HFF-Myc (cell line): ENCODE results near the gene SMAP2.

ENCODE experiments used
- DNase-seq: peaks from one replicate; pipeline ENCODE4 v3.0.0-alpha.2; 2011; ENCODE audit warnings: low read depth; ENCODE audit errors: extremely low read depth
- H3K4me3 ChIP-seq: replicated peaks from 2 replicates; pipeline ENCODE4 v1.5.1; 2011; ENCODE audit warnings: low read depth, mild to moderate bottlenecking, control low read depth, low read length
- TF ChIP-seq, protein P1 (sequence below): IDR thresholded peaks from 2 replicates; pipeline ENCODE4 v1.5.1; 2012; ENCODE audit warnings: mild to moderate bottlenecking, low read depth, low read length, control low read depth; ENCODE audit errors: missing control alignments

SMAP2 gene

DNA sequence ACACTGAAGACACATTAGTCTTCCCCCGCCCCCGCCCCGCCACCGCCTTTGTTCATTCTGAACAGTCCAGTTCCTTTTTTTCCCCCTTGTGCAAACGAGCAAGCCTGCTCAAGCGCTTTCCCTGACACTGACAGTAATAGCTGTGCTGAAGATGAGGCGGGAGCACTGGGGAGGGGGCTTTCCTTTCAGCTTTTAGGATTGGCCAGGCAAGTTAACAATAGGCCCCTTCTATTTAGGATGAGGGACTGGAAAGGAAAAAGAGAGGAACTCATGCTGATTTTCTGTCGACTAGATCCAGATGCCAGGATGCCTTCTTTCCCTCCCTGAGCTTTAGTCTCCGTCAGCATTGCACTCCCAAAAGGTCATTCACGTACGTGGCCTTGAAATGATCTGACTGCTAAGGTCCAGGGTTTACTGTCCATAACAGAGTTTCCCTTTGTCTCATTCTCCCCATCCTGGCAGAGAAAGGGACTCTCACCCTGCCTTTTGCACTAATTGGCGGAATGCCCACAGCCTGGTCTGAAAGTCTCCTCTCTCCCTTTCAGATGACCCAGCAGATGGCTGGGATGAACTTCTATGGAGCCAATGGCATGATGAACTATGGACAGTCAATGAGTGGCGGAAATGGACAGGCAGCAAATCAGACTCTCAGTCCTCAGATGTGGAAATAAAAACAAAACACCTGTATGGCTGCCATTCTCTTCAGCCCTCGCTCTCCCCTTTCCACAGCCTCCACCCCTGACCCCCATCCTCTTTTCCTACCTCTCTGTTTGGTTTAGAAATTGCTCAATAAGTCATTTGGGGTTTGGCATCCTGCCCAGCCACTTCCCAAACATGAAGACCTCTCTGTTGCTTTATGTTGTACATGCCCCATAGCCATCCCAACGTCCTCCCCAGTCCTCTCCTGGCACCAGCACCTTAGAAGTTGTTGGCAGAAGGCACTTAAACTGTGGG, 48.2 kb downstream of the SMAP2 start:
- TF ChIP-seq, protein P1, sequence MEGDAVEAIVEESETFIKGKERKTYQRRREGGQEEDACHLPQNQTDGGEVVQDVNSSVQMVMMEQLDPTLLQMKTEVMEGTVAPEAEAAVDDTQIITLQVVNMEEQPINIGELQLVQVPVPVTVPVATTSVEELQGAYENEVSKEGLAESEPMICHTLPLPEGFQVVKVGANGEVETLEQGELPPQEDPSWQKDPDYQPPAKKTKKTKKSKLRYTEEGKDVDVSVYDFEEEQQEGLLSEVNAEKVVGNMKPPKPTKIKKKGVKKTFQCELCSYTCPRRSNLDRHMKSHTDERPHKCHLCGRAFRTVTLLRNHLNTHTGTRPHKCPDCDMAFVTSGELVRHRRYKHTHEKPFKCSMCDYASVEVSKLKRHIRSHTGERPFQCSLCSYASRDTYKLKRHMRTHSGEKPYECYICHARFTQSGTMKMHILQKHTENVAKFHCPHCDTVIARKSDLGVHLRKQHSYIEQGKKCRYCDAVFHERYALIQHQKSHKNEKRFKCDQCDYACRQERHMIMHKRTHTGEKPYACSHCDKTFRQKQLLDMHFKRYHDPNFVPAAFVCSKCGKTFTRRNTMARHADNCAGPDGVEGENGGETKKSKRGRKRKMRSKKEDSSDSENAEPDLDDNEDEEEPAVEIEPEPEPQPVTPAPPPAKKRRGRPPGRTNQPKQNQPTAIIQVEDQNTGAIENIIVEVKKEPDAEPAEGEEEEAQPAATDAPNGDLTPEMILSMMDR: no peak
- no peak overlapping the region for H3K4me3 ChIP-seq
- no peak for DNase-seq

DNA sequence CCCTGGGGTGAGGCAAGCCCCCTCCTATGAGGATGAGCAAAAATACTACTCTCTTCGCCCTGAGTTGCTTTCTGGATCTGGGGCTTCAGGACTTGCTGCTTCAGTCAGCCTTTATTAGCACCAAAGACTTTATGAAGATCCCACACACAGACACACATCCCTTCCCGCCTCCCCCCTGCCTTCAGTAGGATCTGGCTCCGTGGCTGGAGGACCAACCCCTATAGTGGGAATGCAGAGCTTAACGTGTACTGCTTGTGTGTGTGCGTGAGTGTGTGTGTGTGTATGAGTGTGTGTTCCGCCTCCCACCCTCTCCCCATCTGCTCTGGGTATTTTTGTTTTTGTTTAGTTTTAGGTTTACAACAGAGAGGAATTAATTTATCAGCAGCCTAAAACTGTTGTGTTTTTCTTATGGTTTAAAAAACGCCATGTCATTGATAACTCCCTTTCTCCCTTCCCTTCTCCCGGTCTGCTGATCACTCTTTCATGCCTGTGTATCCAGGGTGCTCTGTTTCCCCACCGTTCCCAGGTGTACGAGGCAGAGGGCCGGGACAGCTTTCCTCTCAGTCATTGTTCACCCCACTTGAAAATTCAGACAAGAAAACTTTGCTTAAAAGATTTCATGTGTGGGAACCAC, 49.2 kb downstream of the SMAP2 start:
- no peak for DNase-seq
- TF ChIP-seq, protein P1: no peak
- H3K4me3 ChIP-seq: no peak overlapping the region

DNA sequence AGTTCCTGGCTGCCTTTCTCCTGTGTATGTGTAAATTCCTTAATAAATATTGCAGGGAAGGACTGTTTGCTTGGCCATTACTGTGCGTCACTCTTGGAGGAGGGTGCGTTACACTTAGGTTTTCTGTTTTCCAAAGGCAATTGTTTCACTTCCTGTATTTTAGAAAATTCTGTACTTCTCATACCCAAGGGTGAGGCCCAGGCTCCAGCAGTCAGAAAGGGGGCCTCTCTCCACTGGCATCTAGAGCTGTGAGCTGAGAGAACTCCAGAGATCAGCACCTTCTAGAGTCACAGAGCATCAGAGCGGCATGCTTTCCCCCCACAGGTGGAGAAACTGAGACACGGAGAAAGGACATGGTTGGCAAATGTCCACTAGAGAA, 49.7 kb downstream of the SMAP2 start:
- DNase-seq: no peak
- TF ChIP-seq, protein P1: no peak
- H3K4me3 ChIP-seq: no peak overlapping the region

DNA sequence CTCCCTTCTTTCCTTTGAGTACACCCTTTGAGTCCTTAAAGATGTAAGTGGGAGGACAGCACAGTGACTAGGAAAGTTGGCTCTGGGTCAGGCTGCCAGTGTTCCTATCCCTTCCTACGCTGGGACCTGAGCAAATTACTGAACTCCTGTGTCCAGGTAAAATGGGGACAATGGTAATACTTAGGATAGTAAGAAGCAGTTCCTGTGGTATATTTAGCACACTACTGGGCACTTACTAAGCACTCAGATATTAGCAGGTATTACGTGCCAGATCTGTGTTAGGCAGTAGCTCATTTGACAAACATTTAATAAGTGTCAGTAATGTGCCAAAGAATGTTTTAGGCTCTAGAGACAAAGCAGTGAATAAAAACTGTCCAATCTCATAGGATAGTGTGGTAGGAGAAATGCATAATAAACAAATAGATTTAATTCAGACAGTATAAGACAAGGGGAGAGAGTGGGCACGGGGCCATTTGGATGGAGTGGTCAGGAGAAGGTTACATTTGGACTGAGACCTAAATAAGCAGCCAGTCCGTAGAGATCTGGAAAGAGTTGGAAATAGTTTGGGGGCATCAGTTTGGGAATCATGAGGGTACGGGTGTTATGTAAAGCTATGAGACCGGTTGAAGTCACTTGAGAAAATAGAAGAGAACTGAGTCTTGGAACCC, 50.6 kb downstream of the SMAP2 start:
- no peak for DNase-seq
- TF ChIP-seq, protein P1: no peak
- no peak overlapping the region for H3K4me3 ChIP-seq

DNA sequence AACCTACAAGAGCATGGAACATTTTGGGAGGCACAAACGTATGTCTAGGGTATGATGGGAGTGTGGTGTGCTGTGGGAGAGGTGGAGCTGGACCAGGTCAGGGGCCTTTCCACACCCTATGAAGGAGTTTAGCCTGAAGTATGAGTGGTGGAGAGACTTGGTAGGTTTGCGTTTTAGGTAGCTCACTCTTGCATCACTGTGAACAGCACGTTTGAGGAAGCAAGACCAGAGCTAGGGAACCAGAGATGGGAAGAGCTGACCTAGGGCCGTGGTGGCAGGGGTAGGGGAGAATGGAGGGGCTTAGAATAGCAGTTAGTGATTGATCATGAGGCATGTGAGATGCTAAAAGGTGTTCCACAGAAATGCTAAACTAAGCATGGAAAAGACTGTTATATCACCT, 51.7 kb downstream of the SMAP2 start:
- TF ChIP-seq, protein P1: no peak
- DNase-seq: no peak
- H3K4me3 ChIP-seq: no peak overlapping the region

DNA sequence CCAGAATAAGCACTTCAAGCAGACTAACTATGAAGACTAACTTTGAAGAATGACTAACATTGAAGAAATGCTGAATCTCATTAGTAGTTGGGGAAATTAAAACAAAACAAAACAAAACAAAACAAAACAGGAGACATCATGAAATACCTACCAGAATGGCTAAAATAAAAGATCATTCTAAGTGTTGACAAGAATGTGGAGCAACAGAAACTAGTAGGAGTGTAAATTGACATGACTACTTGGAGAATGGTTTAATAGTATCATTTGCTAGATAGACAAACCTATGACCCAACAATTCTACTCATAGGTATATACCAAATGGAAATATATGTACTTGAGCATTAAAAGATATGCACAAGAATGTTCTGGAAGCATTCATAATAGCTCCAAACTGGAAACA, 57.9 kb downstream of the SMAP2 start:
- no peak for DNase-seq
- no peak overlapping the region for H3K4me3 ChIP-seq
- TF ChIP-seq, protein P1: no peak
